BE2C (cell line): Measurements from ENCODE around the gene LRRC52.

Experiments used
- DNase-seq: peaks from one replicate; pipeline ENCODE4 v3.0.0-alpha.2; 2020
- H3K27me3 ChIP-seq: fragments of 250-450 bp; sonication (Bioruptor Pico); 2 replicates; pipeline ENCODE4 v1.5.1; 2020; ENCODE audit warnings: mild to moderate bottlenecking
- H3K36me3 ChIP-seq: fragments of 250-450 bp; sonication (Bioruptor Pico); 2 replicates; pipeline ENCODE4 v1.5.1; 2020; ENCODE audit warnings: mild to moderate bottlenecking
- H3K4me1 ChIP-seq: fragments of 250-450 bp; sonication (Bioruptor Pico); 2 replicates; pipeline ENCODE4 v1.5.1; 2020
- H3K4me3 ChIP-seq: 2 replicates; pipeline ENCODE4 v1.5.1; 2011; ENCODE audit warnings: low read depth, low read length
- H3K9me3 ChIP-seq: fragments of 250-450 bp; sonication (Bioruptor Pico); 2 replicates; pipeline ENCODE4 v1.5.1; 2020
- TF ChIP-seq, protein P1 (sequence below): IDR thresholded peaks from 2 replicates; pipeline ENCODE4 v1.5.1; 2012; ENCODE audit warnings: mild to moderate bottlenecking, low read depth, low read length

The LRRC52 gene

DNA sequence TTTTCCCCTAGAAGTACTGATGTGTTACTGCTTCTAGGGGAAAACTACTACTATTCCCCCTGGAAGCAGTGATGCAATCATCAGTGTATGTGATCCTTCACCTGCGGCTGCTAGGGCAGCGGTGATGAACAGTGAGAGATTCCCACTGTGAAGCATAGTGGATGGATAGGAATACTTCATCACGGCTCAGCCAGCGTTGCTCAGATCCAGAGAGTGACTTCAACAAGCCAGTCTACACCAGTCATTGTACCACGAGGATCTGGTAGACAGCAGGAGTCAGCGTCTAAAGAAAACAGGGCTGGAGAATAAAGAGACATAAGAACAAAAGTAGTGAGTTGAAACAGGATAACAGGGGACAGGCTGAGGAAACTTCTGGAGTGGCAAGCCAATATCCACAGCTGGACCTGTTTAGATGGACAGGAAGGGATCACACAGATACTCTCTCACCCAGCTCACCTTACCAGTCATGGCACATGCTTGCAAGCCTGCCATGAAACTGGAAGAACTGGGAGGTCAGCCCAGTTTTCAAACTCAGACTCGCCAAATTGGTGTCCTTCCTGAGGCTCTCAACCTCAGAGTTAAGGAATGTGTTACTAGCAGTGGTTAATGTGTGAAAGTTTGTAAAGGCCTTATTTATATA is 42.4 kb upstream of the LRRC52 start:
- DNase-seq, result no peak
- TF ChIP-seq, protein P1, sequence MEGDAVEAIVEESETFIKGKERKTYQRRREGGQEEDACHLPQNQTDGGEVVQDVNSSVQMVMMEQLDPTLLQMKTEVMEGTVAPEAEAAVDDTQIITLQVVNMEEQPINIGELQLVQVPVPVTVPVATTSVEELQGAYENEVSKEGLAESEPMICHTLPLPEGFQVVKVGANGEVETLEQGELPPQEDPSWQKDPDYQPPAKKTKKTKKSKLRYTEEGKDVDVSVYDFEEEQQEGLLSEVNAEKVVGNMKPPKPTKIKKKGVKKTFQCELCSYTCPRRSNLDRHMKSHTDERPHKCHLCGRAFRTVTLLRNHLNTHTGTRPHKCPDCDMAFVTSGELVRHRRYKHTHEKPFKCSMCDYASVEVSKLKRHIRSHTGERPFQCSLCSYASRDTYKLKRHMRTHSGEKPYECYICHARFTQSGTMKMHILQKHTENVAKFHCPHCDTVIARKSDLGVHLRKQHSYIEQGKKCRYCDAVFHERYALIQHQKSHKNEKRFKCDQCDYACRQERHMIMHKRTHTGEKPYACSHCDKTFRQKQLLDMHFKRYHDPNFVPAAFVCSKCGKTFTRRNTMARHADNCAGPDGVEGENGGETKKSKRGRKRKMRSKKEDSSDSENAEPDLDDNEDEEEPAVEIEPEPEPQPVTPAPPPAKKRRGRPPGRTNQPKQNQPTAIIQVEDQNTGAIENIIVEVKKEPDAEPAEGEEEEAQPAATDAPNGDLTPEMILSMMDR, result no peak
- no peaks in the 10 kb centered on the region for H3K36me3 ChIP-seq

DNA sequence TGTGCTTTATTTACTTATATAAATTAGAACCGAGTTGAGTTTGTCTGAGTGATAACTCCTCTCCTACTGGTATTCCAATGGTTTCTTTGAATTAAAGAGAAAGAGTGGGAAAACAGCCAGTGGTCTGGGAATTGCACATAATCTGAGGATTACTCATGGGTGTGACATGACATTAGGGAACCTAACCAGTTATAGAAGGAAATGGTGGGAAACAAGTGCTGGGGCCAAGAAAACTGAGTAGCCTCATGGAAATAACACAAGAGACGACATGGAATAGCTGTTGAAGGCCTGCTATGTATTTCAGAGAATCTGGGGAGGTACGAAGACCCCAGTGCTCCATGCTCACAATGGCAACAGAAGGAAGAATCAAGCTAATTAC is 41.8 kb upstream of the LRRC52 start:
- DNase-seq, result no peak
- Histone ChIP-seq H3K4me3 (no peak overlapping the region), H3K9me3 (no peaks in the 10 kb centered on the region), H3K36me3 (no peaks in the 10 kb centered on the region), H3K27me3 (0 out of 2 replicates have a peak, but pooled peaks cover 4% of the 10 kb centered on the region), H3K4me1 (no peaks in the 10 kb centered on the region)
- TF ChIP-seq, protein P1, result no peak

More for the DNA sequence above, 42.4 kb upstream of the LRRC52 start:
- H3K4me1 ChIP-seq, result no peaks in the 10 kb centered on the region
- 0 out of 2 replicates have a peak, but pooled peaks cover 4% of the 10 kb centered on the region for H3K27me3 ChIP-seq
- H3K9me3 ChIP-seq, result no peaks in the 10 kb centered on the region
- H3K4me3 ChIP-seq, result no peak overlapping the region

DNA sequence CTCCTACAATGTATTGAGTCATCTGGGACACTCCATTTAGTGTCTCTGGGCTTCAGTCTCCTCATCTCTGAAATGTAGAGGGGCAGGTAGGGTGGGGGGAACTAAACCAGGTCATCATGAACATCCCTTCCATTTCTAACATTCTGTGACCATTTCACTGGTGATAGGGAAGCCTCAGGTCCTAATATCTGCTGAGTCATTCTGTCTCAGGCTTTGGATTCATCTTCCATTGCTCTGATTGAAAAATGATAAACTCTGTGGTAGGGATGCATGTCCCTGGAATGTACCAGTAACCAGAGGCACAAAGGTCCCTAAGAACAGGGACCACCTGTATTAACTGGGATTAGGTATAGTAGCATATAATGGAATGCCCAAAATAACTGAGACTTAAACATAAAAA is 36.2 kb upstream of the LRRC52 start:
- H3K4me1 ChIP-seq, result no peaks in the 10 kb centered on the region
- no peak for DNase-seq
- no peaks in the 10 kb centered on the region for H3K27me3 ChIP-seq
- TF ChIP-seq, protein P1, result no peak
- H3K4me3 ChIP-seq, result no peak overlapping the region
- no peaks in the 10 kb centered on the region for H3K9me3 ChIP-seq
- H3K36me3 ChIP-seq, result no peaks in the 10 kb centered on the region

DNA sequence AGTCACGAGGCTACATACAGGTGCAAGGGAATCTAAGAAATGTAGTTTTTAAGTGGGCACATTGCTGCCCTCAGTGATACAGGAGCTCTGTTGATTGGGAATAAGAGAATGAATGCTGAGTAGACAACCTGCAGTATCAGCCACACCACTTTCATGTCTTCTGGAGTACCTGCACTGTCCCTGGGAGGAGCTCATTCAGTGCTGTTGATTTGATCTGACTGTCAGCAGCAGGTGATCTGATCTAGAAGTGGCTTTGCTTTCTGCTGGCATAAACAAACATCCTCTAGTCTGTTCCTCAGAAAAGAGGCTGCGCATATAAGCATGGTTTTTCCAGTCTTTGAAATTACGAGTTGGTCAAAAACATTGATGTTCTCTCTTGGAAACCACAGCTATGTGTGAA is 35.5 kb upstream of the LRRC52 start:
- no peaks in the 10 kb centered on the region for H3K36me3 ChIP-seq
- H3K4me1 ChIP-seq, result no peaks in the 10 kb centered on the region
- no peaks in the 10 kb centered on the region for H3K27me3 ChIP-seq
- TF ChIP-seq, protein P1, result no peak
- no peak overlapping the region for H3K4me3 ChIP-seq
- H3K9me3 ChIP-seq, result no peaks in the 10 kb centered on the region
- no peak for DNase-seq

DNA sequence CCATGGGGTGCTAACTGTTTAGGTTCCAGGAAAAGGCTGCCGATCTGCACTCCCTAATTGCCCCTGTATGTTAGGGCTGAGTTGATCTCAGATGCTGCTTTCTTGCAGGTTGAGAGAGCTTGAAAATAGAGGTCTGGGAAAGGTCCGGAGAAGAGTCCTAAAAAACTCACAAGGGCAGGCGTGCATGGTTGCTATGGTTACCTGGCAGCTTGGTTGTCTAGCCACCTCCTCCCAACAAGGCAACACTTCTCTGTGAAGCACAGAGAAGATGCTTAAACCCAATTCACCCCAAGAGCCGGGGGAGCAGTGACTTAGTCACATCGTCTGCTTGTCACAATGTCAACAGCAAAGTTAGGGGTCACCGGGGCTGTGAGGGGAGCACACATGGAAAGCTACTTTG is 31.0 kb upstream of the LRRC52 start:
- Histone ChIP-seq H3K9me3 (no peaks in the 10 kb centered on the region), H3K4me1 (no peaks in the 10 kb centered on the region), H3K27me3 (no peaks in the 10 kb centered on the region; the same call in 1 of the 2 replicates), H3K36me3 (no peaks in the 10 kb centered on the region), H3K4me3 (no peak overlapping the region)
- DNase-seq, result no peak
- TF ChIP-seq, protein P1, result no peak

DNA sequence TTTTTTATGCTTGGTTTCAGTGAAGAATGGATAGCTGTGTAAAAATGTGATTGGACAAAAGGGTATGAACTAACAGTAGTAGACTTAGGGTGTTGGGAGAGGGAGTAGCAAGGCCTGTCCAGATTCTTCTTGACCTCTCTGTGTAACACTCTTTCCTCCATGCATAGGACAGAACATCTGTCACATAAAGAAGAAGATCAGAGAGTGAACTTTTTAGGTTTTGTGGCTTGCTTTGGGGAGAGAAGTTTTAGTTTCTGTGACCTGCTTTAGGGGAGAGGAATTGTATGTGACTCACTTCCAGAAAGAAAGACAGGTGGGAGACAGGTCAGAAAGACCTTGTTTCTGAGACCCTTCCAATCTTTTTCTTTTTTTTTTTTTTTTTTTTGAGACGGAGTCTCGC is 27.3 kb upstream of the LRRC52 start:
- Histone ChIP-seq H3K9me3 (no peaks in the 10 kb centered on the region), H3K27me3 (no peaks in the 10 kb centered on the region; the same call in none of the 2 replicates), H3K36me3 (no peaks in the 10 kb centered on the region), H3K4me3 (no peak overlapping the region), H3K4me1 (no peaks in the 10 kb centered on the region)
- TF ChIP-seq, protein P1, result no peak
- no peak for DNase-seq
